ENCODE measurements around the gene USO1.

The USO1 gene

DNA sequence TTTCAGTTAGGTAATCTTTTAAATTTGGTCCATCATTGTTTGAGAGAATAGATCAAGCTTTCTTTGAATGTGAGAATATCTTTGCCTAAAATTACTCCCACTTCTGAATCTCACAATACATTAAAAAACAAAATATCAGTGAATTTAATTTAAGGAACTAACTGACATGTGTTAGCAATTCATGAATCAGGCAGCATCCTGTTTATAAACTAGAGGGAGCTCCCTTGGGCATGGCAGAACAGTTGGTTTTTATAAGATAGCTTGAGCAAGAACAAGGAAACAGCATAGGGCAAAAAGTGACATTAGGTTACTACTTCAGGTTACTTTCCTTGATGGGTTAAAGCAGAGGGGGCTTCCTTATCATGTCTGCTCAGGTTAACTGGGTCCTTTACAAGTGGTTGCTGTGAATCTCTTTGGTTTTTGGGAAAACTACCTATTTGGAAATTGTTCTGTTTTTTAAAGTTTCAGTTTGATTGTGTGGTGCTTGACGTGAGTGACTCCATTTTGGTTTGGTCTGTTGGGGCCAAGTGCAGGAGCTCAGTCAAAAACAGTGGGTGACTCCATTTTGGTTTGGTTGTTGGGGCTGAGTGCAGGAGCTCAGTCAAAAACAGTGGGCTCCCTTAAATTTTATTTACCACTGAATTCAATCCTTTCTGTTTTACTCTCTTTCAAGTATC lies 109.9 kb downstream of the USO1 start:
- no peaks in the 10 kb centered on the region for H3K36me3 ChIP-seq (ENCODE audit: control insufficient read depth, insufficient read depth, low read length)
- no peak overlapping the region for H3K4me3 ChIP-seq (replicated peaks; ENCODE audit: low read depth, low read length)
- TF ChIP-seq, protein P1, sequence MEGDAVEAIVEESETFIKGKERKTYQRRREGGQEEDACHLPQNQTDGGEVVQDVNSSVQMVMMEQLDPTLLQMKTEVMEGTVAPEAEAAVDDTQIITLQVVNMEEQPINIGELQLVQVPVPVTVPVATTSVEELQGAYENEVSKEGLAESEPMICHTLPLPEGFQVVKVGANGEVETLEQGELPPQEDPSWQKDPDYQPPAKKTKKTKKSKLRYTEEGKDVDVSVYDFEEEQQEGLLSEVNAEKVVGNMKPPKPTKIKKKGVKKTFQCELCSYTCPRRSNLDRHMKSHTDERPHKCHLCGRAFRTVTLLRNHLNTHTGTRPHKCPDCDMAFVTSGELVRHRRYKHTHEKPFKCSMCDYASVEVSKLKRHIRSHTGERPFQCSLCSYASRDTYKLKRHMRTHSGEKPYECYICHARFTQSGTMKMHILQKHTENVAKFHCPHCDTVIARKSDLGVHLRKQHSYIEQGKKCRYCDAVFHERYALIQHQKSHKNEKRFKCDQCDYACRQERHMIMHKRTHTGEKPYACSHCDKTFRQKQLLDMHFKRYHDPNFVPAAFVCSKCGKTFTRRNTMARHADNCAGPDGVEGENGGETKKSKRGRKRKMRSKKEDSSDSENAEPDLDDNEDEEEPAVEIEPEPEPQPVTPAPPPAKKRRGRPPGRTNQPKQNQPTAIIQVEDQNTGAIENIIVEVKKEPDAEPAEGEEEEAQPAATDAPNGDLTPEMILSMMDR (IDR thresholded peaks at IDR 0.05; ENCODE audit: insufficient read depth, low read length, poor library complexity, severe bottlenecking): no peak
- no peaks in the 10 kb centered on the region for H3K27me3 ChIP-seq (replicated peaks; ENCODE audit: control insufficient read depth, insufficient read depth, low read length)
- no peak for DNase-seq (ENCODE audit: extremely low read depth, insufficient read length)

DNA sequence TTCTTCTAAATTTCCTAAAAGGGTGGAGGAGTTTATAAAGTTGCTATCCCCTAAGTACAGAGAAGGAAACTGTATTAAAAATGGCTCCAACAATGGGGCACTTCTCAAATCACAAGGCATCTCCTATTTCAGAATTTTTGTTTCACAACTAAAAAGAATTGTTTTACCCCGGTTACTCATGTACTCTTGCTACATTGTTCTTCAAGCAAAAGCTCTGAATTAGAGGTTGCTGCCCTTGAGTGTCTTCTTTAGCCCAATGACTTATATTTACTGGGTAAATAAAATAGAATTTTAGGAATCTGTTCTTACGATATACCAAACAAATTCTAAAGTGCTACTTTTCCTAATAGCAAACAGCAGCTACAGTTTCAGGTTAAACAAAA lies 110.4 kb downstream of the USO1 start:
- H3K36me3 ChIP-seq (ENCODE audit: control insufficient read depth, insufficient read depth, low read length): no peaks in the 10 kb centered on the region
- H3K27me3 ChIP-seq (replicated peaks; ENCODE audit: control insufficient read depth, insufficient read depth, low read length): no peaks in the 10 kb centered on the region
- DNase-seq (ENCODE audit: extremely low read depth, insufficient read length): no peak
- no peak overlapping the region for H3K4me3 ChIP-seq (replicated peaks; ENCODE audit: low read depth, low read length)
- TF ChIP-seq, protein P1 (IDR thresholded peaks at IDR 0.05; ENCODE audit: insufficient read depth, low read length, poor library complexity, severe bottlenecking): no peak

DNA sequence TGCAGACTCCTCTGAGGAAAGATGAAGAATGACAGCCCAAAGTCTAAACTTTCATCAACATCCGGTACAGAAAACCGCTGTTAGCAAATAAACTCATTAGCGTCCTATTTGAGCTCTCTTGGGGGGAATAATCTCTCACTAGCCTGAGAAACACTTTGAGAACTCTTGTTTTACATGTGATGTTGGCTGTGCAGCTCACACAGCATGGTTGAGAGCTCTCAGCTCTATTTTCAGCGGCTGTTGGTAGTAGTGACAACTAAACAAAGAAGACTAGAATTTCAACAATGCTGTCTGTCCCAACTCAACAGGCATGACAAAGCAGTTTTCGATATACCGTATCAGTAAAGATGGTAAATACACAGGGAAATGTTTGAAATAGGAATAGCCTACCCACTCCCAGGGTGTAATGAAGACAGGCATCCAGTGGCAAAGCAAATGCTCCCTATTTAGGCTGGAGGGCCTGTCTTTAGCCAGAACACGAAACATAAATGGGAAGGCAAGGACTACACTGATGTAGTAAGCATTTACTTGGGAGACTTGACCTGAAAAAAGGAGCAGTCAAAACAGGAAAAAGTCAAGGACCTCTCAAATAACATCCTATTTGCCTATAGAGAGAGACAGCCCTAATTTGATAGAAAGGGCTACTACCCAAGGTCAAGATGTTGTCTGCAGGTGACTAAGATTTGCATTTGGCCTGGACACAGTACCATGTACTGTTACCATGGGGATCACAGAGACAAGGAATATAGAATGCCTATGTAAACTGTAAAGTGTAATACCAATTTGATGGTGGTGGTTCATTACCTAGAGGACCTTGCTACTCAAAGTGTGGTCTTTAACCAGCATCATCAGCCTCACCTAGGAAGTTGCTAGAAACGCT lies 117.5 kb downstream of the USO1 start:
- Histone ChIP-seq H3K4me3 (replicated peaks; ENCODE audit: low read depth, low read length) (no peak overlapping the region), H3K36me3 (ENCODE audit: control insufficient read depth, insufficient read depth, low read length) (no peaks in the 10 kb centered on the region), H3K27me3 (replicated peaks; ENCODE audit: control insufficient read depth, insufficient read depth, low read length) (no peaks in the 10 kb centered on the region)
- TF ChIP-seq, protein P1 (IDR thresholded peaks at IDR 0.05; ENCODE audit: insufficient read depth, low read length, poor library complexity, severe bottlenecking): no peak
- DNase-seq (ENCODE audit: extremely low read depth, insufficient read length): no peak

DNA sequence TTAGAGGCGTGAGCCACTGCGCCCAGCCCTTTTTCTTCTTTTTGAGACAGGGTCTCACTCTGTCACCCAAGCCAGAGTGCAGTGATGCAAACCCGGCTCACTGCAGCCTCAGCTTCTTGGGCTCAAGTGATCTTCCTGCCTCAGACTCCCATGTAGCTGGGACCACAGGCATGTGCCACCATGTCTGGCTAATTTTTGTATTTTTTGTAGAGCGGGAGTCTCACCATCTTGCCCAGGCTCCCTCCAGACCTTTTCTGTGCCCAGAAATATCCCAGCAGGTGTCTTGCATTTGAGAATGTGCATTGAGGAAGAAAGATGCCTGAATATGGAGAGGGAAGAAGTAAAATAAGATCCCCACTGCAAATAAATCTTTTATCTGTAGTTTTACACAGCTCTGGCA lies 119.2 kb downstream of the USO1 start:
- Histone ChIP-seq H3K36me3 (ENCODE audit: control insufficient read depth, insufficient read depth, low read length) (no peaks in the 10 kb centered on the region), H3K27me3 (replicated peaks; ENCODE audit: control insufficient read depth, insufficient read depth, low read length) (no peaks in the 10 kb centered on the region), H3K4me3 (replicated peaks; ENCODE audit: low read depth, low read length) (no peak overlapping the region)
- TF ChIP-seq, protein P1 (IDR thresholded peaks at IDR 0.05; ENCODE audit: insufficient read depth, low read length, poor library complexity, severe bottlenecking): no peak
- no peak for DNase-seq (ENCODE audit: extremely low read depth, insufficient read length)

DNA sequence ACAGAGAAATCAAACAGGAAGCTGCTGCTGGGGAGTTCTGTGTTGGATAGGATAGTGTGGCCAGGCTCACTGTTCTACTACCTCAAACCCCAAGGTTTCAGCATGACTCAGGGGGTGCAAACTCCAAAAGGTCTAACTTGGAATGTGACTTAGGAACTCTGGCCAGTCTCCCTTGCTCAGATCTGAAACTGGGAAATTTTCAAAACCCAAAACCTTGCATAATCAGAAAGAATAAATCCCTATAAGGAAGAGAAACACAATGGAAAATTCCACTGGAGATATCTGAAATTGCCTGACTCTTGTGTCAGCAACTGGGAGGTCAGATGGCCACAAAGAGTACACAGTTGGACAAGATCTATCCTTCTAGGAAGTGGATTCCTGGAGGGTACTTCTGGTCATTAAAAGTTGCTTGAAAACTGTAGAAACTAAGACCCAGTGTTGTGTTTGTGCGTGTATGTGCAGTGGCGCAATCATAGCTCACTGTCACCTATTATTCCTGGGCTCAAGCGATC lies 119.8 kb downstream of the USO1 start:
- DNase-seq (ENCODE audit: extremely low read depth, insufficient read length): no peak
- no peaks in the 10 kb centered on the region for H3K27me3 ChIP-seq (replicated peaks; ENCODE audit: control insufficient read depth, insufficient read depth, low read length)
- TF ChIP-seq, protein P1 (IDR thresholded peaks at IDR 0.05; ENCODE audit: insufficient read depth, low read length, poor library complexity, severe bottlenecking): no peak
- no peaks in the 10 kb centered on the region for H3K36me3 ChIP-seq (ENCODE audit: control insufficient read depth, insufficient read depth, low read length)
- H3K4me3 ChIP-seq (replicated peaks; ENCODE audit: low read depth, low read length): no peak overlapping the region
